ENCODE data around the gene JAZF1. TPM values are rescaled to one million over a fixed set of nuclear protein-coding genes. Genes with fewer than 3 reads are reported as not detected.

JAZF1 gene
- total RNA-seq, 2 donors from 2014 or later: 13.9 to 16.5 TPM

DNA sequence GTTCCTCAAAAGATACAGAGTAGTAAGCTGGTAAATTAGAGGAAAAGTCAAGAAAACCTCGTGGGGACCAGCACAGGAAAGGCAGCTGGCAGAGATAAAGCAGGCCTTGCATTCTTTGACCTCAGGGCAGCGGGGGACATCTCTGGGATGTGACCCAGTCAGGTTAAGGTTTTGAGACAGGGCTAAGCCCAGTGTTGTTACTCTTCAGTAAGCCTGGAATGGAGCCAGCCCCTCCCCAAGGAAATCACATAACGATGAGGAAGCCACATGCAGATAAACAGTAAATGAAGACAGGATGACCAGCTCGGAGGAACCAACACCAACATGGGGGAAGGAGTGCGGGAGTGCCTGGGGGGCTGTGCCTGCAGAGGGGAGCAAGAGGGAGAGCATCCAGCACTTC, 99.6 kb downstream of the JAZF1 start:
- Histone ChIP-seq H3K27me3 (replicated peaks; ENCODE audit: insufficient read depth) (no peaks in the 10 kb centered on the region), H3K4me1 (ENCODE audit: control insufficient read depth in 1 of 2, low read depth in 2 of 2) (peaks cover 17 to 26% of the 10 kb centered on the region in 2 donors), H3K36me3 (no peaks in the 10 kb centered on the region), H3K27ac (no peak overlapping the region), H3K4me3 (no peak overlapping the region), H3K9me3 (no peaks in the 10 kb centered on the region)
- no peak for DNase-seq (ENCODE audit: low spot score)
- TF ChIP-seq, protein P1, sequence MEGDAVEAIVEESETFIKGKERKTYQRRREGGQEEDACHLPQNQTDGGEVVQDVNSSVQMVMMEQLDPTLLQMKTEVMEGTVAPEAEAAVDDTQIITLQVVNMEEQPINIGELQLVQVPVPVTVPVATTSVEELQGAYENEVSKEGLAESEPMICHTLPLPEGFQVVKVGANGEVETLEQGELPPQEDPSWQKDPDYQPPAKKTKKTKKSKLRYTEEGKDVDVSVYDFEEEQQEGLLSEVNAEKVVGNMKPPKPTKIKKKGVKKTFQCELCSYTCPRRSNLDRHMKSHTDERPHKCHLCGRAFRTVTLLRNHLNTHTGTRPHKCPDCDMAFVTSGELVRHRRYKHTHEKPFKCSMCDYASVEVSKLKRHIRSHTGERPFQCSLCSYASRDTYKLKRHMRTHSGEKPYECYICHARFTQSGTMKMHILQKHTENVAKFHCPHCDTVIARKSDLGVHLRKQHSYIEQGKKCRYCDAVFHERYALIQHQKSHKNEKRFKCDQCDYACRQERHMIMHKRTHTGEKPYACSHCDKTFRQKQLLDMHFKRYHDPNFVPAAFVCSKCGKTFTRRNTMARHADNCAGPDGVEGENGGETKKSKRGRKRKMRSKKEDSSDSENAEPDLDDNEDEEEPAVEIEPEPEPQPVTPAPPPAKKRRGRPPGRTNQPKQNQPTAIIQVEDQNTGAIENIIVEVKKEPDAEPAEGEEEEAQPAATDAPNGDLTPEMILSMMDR (IDR thresholded peaks at IDR 0.05): no peak
- ATAC-seq (ENCODE audit: insufficient number of reproducible peaks, low FRiP score, low read depth): no peak

DNA sequence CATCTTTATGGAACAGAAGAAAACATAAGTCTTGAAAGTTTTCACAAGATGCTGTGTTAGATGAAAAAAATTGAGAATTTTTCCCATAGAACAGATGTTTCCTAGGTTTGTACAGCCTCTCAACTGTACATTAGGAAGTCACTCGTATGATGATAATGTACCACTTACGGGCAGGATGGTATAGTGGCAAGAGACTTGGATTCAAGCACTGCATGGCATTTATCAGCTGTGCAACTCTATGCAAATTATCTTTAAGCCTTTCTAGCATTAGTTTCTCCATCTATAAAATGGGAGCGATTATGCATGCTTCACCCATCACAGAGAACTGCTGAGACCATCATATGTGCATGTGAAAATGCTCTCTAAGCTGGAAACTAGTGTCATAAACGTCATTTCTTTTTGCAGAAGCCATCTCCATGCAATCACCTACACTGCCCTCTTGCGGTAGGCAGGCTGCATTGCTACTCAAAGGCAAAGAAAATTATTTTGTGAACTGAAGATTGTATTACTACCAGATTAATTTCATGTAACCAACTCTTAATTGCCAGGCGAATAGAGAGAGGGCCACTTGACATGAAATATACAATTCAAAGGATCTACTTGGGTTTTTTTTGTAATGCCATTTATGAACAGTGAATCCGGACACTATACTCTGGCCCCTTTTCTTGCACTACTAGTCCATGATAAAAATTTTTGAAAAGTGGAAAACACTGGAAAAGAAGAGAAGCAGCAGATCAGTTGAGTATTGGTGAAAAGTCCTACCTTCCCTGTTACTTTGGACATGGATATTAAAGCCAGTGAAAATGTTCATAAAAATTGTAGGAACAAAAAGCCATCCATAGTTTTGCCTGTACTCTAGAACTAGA, 102.3 kb downstream of the JAZF1 start:
- TF ChIP-seq, protein P1 (IDR thresholded peaks at IDR 0.05): peak; percentile 94
- no peak for DNase-seq (ENCODE audit: low spot score)
- Histone ChIP-seq H3K9me3 (no peaks in the 10 kb centered on the region), H3K27me3 (replicated peaks; ENCODE audit: insufficient read depth) (no peaks in the 10 kb centered on the region), H3K27ac (no peak overlapping the region), H3K4me3 (no peak overlapping the region), H3K36me3 (no peaks in the 10 kb centered on the region), H3K4me1 (ENCODE audit: control insufficient read depth in 1 of 2, low read depth in 2 of 2) (peaks cover 4 to 12% of the 10 kb centered on the region in 2 donors)
- no peak for ATAC-seq (ENCODE audit: insufficient number of reproducible peaks, low FRiP score, low read depth)

DNA sequence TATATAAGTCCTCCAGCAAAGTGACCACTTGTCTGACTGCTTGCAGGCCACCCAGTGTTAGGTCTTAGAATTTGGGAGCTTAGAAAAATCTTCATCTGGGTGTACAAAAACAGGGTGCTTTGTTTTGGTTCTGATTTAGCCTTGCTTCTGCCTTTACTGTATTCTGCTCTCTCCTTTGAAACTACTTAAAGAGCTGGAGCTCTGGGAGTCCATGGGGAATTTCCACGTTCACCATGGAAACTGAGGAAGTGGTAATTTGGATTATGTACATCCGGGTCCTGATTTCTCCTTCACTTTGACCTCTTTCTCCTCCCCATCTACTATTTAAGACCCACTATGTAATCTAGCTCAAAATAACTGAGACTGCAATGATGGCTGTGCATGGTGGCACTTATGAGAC, 103.0 kb downstream of the JAZF1 start:
- Histone ChIP-seq H3K27ac (no peak overlapping the region), H3K4me1 (ENCODE audit: control insufficient read depth in 1 of 2, low read depth in 2 of 2) (peaks cover 0 to 6% of the 10 kb centered on the region in 2 donors), H3K27me3 (replicated peaks; ENCODE audit: insufficient read depth) (no peaks in the 10 kb centered on the region), H3K9me3 (no peaks in the 10 kb centered on the region), H3K4me3 (no peak overlapping the region), H3K36me3 (no peaks in the 10 kb centered on the region)
- TF ChIP-seq, protein P1 (IDR thresholded peaks at IDR 0.05): no peak
- DNase-seq (ENCODE audit: low spot score): no peak
- ATAC-seq (ENCODE audit: insufficient number of reproducible peaks, low FRiP score, low read depth): no peak

DNA sequence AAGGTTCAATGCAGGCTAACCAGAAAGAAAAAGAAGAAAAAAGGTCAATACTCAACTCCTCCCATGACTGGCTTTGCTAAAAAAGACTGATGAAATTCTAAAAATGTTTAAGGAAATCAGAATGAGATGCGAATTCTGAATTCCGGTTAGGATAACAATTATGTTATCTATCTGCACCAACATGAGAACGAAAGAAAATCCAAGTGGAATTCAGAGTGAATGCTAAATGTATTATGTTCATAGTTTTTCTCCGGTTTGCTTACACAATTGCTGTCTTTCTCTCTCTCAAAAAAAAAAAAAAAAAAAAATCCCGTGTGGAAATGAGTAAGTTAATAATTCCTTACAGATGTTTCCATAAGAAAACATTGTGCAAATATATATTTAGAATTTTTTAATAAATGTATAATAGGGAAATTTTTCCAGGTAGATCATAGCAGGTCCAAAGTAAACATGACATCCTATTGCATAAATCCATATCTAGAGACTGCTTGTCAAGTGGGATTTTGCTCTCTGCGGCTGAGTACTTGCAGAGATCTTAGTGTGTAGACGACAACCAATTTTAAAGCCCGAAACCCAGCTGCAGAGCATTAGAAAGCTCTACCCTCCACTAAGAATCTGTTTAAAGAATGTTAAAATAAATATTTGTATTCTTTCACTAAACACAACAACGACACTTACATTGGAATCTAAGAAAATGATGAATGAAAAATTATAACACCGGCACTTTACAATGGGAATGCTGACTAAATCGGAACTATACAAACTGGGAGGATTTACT, 104.0 kb downstream of the JAZF1 start:
- Histone ChIP-seq H3K27me3 (replicated peaks; ENCODE audit: insufficient read depth) (no peaks in the 10 kb centered on the region), H3K9me3 (no peaks in the 10 kb centered on the region), H3K4me1 (ENCODE audit: control insufficient read depth in 1 of 2, low read depth in 2 of 2) (peaks cover 0 to 3% of the 10 kb centered on the region in 2 donors), H3K4me3 (no peak overlapping the region), H3K36me3 (no peaks in the 10 kb centered on the region), H3K27ac (no peak overlapping the region)
- TF ChIP-seq, protein P1 (IDR thresholded peaks at IDR 0.05): no peak
- ATAC-seq (ENCODE audit: insufficient number of reproducible peaks, low FRiP score, low read depth) (no peak), DNase-seq (ENCODE audit: low spot score) (no peak)

DNA sequence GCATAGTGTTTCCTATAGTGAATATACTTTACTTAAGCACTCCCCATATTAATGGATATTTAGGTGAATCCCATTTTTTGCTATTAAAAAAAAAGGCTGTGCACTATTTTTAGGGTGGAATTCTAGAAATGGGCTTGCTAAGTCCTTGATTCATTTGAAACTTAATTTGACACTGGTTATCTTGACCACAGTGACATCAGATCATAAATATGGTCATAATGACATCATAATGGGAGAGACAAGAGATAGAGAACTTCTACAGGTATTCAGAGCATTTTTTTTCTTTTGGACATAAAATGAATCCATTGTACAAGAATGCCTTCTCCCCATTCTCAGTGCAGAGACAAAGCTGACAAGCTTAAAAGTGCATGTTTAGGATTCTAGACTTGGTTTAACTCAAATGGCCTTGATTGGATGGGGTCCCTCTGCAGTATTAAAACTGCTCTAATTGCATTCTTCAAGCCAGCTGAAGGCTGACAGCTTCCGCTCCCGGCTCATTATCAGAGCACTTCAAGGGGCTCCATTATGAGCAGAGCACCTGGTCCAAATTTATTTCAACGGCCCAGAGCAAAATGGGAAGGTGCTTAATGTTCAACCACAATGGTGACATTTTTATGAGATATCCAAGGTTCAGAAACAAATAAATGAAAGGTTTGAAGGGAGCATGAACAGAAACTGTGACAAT, 104.8 kb downstream of the JAZF1 start:
- TF ChIP-seq, protein P1 (IDR thresholded peaks at IDR 0.05): no peak
- Histone ChIP-seq H3K27ac (no peak overlapping the region), H3K27me3 (replicated peaks; ENCODE audit: insufficient read depth) (no peaks in the 10 kb centered on the region), H3K36me3 (no peaks in the 10 kb centered on the region), H3K4me1 (ENCODE audit: control insufficient read depth in 1 of 2, low read depth in 2 of 2) (peaks cover 1 to 3% of the 10 kb centered on the region in 2 donors), H3K9me3 (no peaks in the 10 kb centered on the region), H3K4me3 (no peak overlapping the region)
- no peak for DNase-seq (ENCODE audit: low spot score)
- no peak for ATAC-seq (ENCODE audit: insufficient number of reproducible peaks, low FRiP score, low read depth)
